Measurements from ENCODE around the gene ERBIN.

ERBIN gene

GRCh38 chr5:65907135-65907534 lies 19.2 kb upstream of the ERBIN start:
- DNase-seq, result no peak

DNA sequence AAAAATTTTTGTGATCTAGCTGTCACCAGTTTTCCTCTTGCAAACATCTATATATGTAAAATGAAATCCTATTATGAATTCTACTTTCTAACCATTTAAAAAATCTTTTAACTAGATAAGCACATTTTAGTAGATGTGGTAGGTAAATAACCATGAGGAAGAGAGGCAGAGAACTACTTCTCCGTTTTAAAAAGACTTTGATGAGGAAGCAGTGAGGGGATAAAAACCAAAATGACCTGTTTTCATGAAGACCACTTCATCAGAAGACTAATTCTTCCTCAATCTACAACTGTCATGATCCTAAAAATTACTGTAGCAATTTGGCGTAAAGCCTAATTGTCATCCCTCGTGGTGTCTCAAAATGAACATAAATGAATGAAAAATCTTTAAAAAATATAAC lies 15.7 kb upstream of the ERBIN start:
- Histone ChIP-seq H3K79me2 (ENCODE audit: insufficient read depth, low read length) (no peaks in the 10 kb centered on the region), H3K36me3 (ENCODE audit: insufficient read depth, low read length) (no peaks in the 10 kb centered on the region), H3K9me3 (ENCODE audit: insufficient read depth, low read length, severe bottlenecking) (no peaks in the 10 kb centered on the region), H3K4me2 (ENCODE audit: insufficient read depth, low read length) (no peak overlapping the region), H3K27me3 (ENCODE audit: insufficient read depth, low read length, poor library complexity) (no peaks in the 10 kb centered on the region), H3K9ac (ENCODE audit: low read depth, low read length) (no peak overlapping the region), H3K4me3 (ENCODE audit: low read depth in 1 of 2, low read length in 2 of 2) (no peak overlapping the region), H3K4me1 (ENCODE audit: insufficient read depth, low read length) (no peaks in the 10 kb centered on the region), H4K20me1 (ENCODE audit: insufficient read depth, low read length) (no peaks in the 10 kb centered on the region), H3K27ac (ENCODE audit: low read length) (no peak overlapping the region), H2AFZ (ENCODE audit: low read depth, low read length) (no peak overlapping the region)
- DNase-seq (no peak), ATAC-seq (ENCODE audit: insufficient read depth, low read depth) (no peak)
- TF ChIP-seq, protein P1, sequence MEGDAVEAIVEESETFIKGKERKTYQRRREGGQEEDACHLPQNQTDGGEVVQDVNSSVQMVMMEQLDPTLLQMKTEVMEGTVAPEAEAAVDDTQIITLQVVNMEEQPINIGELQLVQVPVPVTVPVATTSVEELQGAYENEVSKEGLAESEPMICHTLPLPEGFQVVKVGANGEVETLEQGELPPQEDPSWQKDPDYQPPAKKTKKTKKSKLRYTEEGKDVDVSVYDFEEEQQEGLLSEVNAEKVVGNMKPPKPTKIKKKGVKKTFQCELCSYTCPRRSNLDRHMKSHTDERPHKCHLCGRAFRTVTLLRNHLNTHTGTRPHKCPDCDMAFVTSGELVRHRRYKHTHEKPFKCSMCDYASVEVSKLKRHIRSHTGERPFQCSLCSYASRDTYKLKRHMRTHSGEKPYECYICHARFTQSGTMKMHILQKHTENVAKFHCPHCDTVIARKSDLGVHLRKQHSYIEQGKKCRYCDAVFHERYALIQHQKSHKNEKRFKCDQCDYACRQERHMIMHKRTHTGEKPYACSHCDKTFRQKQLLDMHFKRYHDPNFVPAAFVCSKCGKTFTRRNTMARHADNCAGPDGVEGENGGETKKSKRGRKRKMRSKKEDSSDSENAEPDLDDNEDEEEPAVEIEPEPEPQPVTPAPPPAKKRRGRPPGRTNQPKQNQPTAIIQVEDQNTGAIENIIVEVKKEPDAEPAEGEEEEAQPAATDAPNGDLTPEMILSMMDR (IDR thresholded peaks at IDR 0.05; ENCODE audit: borderline replicate concordance, extremely low read depth, low read length, poor library complexity, severe bottlenecking), result no peak
- TF ChIP-seq EZH2 (IDR thresholded peaks at IDR 0.05; ENCODE audit: borderline replicate concordance, low read depth, low read length, severe bottlenecking), result no peak

More at GRCh38 chr5:65907135-65907534, 19.2 kb upstream of the ERBIN start:
- no peaks in the 10 kb centered on the region for H4K20me1 ChIP-seq (ENCODE audit: insufficient read depth, low read length)
- H3K27ac ChIP-seq (ENCODE audit: low read length), result no peak overlapping the region
- TF ChIP-seq, protein P1 (IDR thresholded peaks at IDR 0.05; ENCODE audit: borderline replicate concordance, extremely low read depth, low read length, poor library complexity, severe bottlenecking), result no peak
- no peak for TF ChIP-seq EZH2 (IDR thresholded peaks at IDR 0.05; ENCODE audit: borderline replicate concordance, low read depth, low read length, severe bottlenecking)
- H3K9ac ChIP-seq (ENCODE audit: low read depth, low read length), result no peak overlapping the region
- no peak overlapping the region for H3K4me2 ChIP-seq (ENCODE audit: insufficient read depth, low read length)
- no peaks in the 10 kb centered on the region for H3K27me3 ChIP-seq (ENCODE audit: insufficient read depth, low read length, poor library complexity)
- no peaks in the 10 kb centered on the region for H3K4me1 ChIP-seq (ENCODE audit: insufficient read depth, low read length)
- H3K79me2 ChIP-seq (ENCODE audit: insufficient read depth, low read length), result no peaks in the 10 kb centered on the region
- no peak overlapping the region for H3K4me3 ChIP-seq (ENCODE audit: low read depth in 1 of 2, low read length in 2 of 2)
- H3K9me3 ChIP-seq (ENCODE audit: insufficient read depth, low read length, severe bottlenecking), result no peaks in the 10 kb centered on the region
- ATAC-seq (ENCODE audit: insufficient read depth, low read depth), result no peak
- H3K36me3 ChIP-seq (ENCODE audit: insufficient read depth, low read length), result no peaks in the 10 kb centered on the region
- H2AFZ ChIP-seq (ENCODE audit: low read depth, low read length), result no peak overlapping the region

- TF ChIP-seq, protein P1 (IDR thresholded peaks at IDR 0.05; ENCODE audit: borderline replicate concordance, extremely low read depth, low read length, poor library complexity, severe bottlenecking), result no peak
- TF ChIP-seq EZH2 (IDR thresholded peaks at IDR 0.05; ENCODE audit: borderline replicate concordance, low read depth, low read length, severe bottlenecking), result no peak
- Histone ChIP-seq H3K9ac (ENCODE audit: low read depth, low read length) (no peak overlapping the region), H3K79me2 (ENCODE audit: insufficient read depth, low read length) (no peaks in the 10 kb centered on the region), H2AFZ (ENCODE audit: low read depth, low read length) (no peak overlapping the region), H4K20me1 (ENCODE audit: insufficient read depth, low read length) (no peaks in the 10 kb centered on the region), H3K36me3 (ENCODE audit: insufficient read depth, low read length) (no peaks in the 10 kb centered on the region), H3K4me2 (ENCODE audit: insufficient read depth, low read length) (no peak overlapping the region), H3K27me3 (ENCODE audit: insufficient read depth, low read length, poor library complexity) (no peaks in the 10 kb centered on the region), H3K4me1 (ENCODE audit: insufficient read depth, low read length) (no peaks in the 10 kb centered on the region), H3K27ac (ENCODE audit: low read length) (no peak overlapping the region), H3K4me3 (ENCODE audit: low read depth in 1 of 2, low read length in 2 of 2) (no peak overlapping the region), H3K9me3 (ENCODE audit: insufficient read depth, low read length, severe bottlenecking) (no peaks in the 10 kb centered on the region)
- ATAC-seq (ENCODE audit: insufficient read depth, low read depth) (no peak), DNase-seq (no peak)
Observed at GRCh38 chr5:65912311-65912710, 14.1 kb upstream of the ERBIN start.

- TF ChIP-seq, protein P1 (IDR thresholded peaks at IDR 0.05; ENCODE audit: borderline replicate concordance, extremely low read depth, low read length, poor library complexity, severe bottlenecking), result no peak
- TF ChIP-seq EZH2 (IDR thresholded peaks at IDR 0.05; ENCODE audit: borderline replicate concordance, low read depth, low read length, severe bottlenecking), result no peak
- Histone ChIP-seq H3K4me2 (ENCODE audit: insufficient read depth, low read length) (no peak overlapping the region), H2AFZ (ENCODE audit: low read depth, low read length) (no peak overlapping the region), H3K9me3 (ENCODE audit: insufficient read depth, low read length, severe bottlenecking) (no peaks in the 10 kb centered on the region), H3K36me3 (ENCODE audit: insufficient read depth, low read length) (no peaks in the 10 kb centered on the region), H3K27me3 (ENCODE audit: insufficient read depth, low read length, poor library complexity) (no peaks in the 10 kb centered on the region), H3K9ac (ENCODE audit: low read depth, low read length) (no peak overlapping the region), H3K27ac (ENCODE audit: low read length) (no peak overlapping the region), H4K20me1 (ENCODE audit: insufficient read depth, low read length) (no peaks in the 10 kb centered on the region), H3K4me1 (ENCODE audit: insufficient read depth, low read length) (no peaks in the 10 kb centered on the region), H3K4me3 (ENCODE audit: low read depth in 1 of 2, low read length in 2 of 2) (no peak overlapping the region), H3K79me2 (ENCODE audit: insufficient read depth, low read length) (no peaks in the 10 kb centered on the region)
- no peak for ATAC-seq (ENCODE audit: insufficient read depth, low read depth)
- DNase-seq, result no peak
Observed at GRCh38 chr5:65913519-65913918, 12.9 kb upstream of the ERBIN start.

All from DND-41 (cell line).